GM21447 (cell line): ENCODE data around the gene CENPE.

Experiments
- ATAC-seq: cut with Tn5 transposase; IDR thresholded peaks from one replicate; pipeline ENCODE4 v1.9.1; 2021; ENCODE audit not compliant: unreplicated experiment

CENPE gene

GRCh38 chr4:103126126-103126525, 72.0 kb downstream of the CENPE start:
- ATAC-seq: no peak

- no peak for ATAC-seq
Observed at GRCh38 chr4:103123114-103123513, 75.0 kb downstream of the CENPE start.

- no peak for ATAC-seq
Observed at GRCh38 chr4:103118166-103118565, 80.0 kb downstream of the CENPE start.

- no peak for ATAC-seq
Observed at GRCh38 chr4:103111598-103111997, 86.5 kb downstream of the CENPE start.

GRCh38 chr4:103108542-103108941, 89.6 kb downstream of the CENPE start:
- ATAC-seq: no peak

GRCh38 chr4:103105558-103106356, 92.4 kb downstream of the CENPE start:
- ATAC-seq: no peak

- no peak for ATAC-seq
Observed at GRCh38 chr4:103104886-103105285, 93.3 kb downstream of the CENPE start.

GRCh38 chr4:103100691-103101090, 97.5 kb downstream of the CENPE start:
- ATAC-seq: no peak

- peak; percentile 98 for ATAC-seq
Observed at GRCh38 chr4:103099691-103100392, 98.3 kb downstream of the CENPE start, which contains the start of gene BDH2. Gene BDH2, minus strand, starts transcription at chr4:103099834. Its CDS starts 3,580 bp downstream, at chr4:103096254.

- ATAC-seq: no peak
Observed at GRCh38 chr4:103098756-103099440, 99.2 kb downstream of the CENPE start.

- no peak for ATAC-seq
Observed at GRCh38 chr4:103098341-103098740, 99.8 kb downstream of the CENPE start.

- ATAC-seq: no peak
Observed at GRCh38 chr4:103097112-103097511, 101.0 kb downstream of the CENPE start.

GRCh38 chr4:103095080-103095479, 103.1 kb downstream of the CENPE start:
- ATAC-seq: no peak

GRCh38 chr4:103092245-103092644, 105.9 kb downstream of the CENPE start:
- peak; percentile 28 for ATAC-seq

- ATAC-seq: peak; percentile 73
Observed at GRCh38 chr4:103091601-103092223, 106.4 kb downstream of the CENPE start.

- ATAC-seq: no peak
Observed at GRCh38 chr4:103089481-103089880, 108.7 kb downstream of the CENPE start.

- ATAC-seq: no peak
Observed at GRCh38 chr4:103086551-103086950, 111.6 kb downstream of the CENPE start.

- no peak for ATAC-seq
Observed at GRCh38 chr4:103085555-103086196, 112.5 kb downstream of the CENPE start.

- no peak for ATAC-seq
Observed at GRCh38 chr4:103079621-103080020, 118.5 kb downstream of the CENPE start.

GRCh38 chr4:103076747-103077347, 121.3 kb downstream of the CENPE start, which contains the start of gene SLC9B2:
Gene SLC9B2, minus strand, starts transcription at chr4:103076761. Its CDS starts 9,211 bp downstream, at chr4:103067550.
- ATAC-seq: peak; percentile 45
